PC-3 (cell line): ENCODE results near the gene HSD3B7. TPM values are rescaled to one million over a fixed set of nuclear protein-coding genes. Genes with fewer than 3 reads are reported as not detected.

ENCODE experiments used
- ATAC-seq: fragments of 200-7000 bp; cut with Tn5 transposase; 2 replicates; pipeline ENCODE4 v1.9.1; 2020; ENCODE audit warnings: mild to moderate bottlenecking, moderate library complexity
- BruUV-seq: library from RNA; stranded (reverse); fragments of 400-500 nt; replicated peaks from 2 replicates; lab custom pipeline; 2021; lab: Mats Ljungman, UMichigan
- CTCF ChIA-PET: fragments of 300-600 bp; sonication (Branson Sonifier 250); formaldehyde crosslinking; loops from one replicate; lab custom pipeline; 2022; ENCODE audit warnings: antibody characterized with exemption; lab: Charles Lee
- POLR2A ChIA-PET: fragments of 300-600 bp; sonication (Branson Sonifier 250); formaldehyde crosslinking; loops from one replicate; lab custom pipeline; 2022; ENCODE audit warnings: antibody characterized with exemption; ENCODE audit not compliant: unreplicated experiment; lab: Charles Lee
- DNase-seq: peaks from one replicate; pipeline ENCODE4 v3.0.0-alpha.2; 2015
- H2AFZ ChIP-seq: fragments of 300-600 bp; sonication (generic); 2 replicates; pipeline ENCODE4 v1.6.0; 2016; ENCODE audit warnings: antibody characterized with exemption, low read length
- H3F3A ChIP-seq: fragments of 300-600 bp; sonication (generic); one replicate; pipeline ENCODE4 v1.6.0; 2017; ENCODE audit warnings: antibody characterized with exemption, low read length, control low read depth, mild to moderate bottlenecking; ENCODE audit not compliant: unreplicated experiment
- H3K27ac ChIP-seq: fragments of 300-600 bp; sonication (generic); 2 replicates; pipeline ENCODE4 v1.5.1; 2016; ENCODE audit warnings: mild to moderate bottlenecking, low read length
- H3K27me3 ChIP-seq: fragments of 300-600 bp; sonication (generic); 2 replicates; pipeline ENCODE4 v1.6.1; 2016; ENCODE audit warnings: low read length, mixed read lengths
- H3K36me3 ChIP-seq: fragments of 300-600 bp; sonication (generic); 2 replicates; pipeline ENCODE4 v1.6.1; 2016; ENCODE audit warnings: low read depth, mixed run types, low read length, mixed read lengths
- H3K4me1 ChIP-seq: fragments of 300-600 bp; sonication (generic); 2 replicates; pipeline ENCODE4 v1.5.1; 2016; ENCODE audit warnings: low read length; ENCODE audit not compliant: insufficient read depth
- H3K4me2 ChIP-seq: fragments of 300-600 bp; sonication (generic); 2 replicates; pipeline ENCODE4 v1.6.0; 2016; ENCODE audit warnings: low read length
- H3K4me3 ChIP-seq: fragments of 300-600 bp; sonication (generic); 2 replicates; pipeline ENCODE4 v1.5.1; 2016; ENCODE audit warnings: mild to moderate bottlenecking, low read length, mixed read lengths
- H3K79me2 ChIP-seq: fragments of 300-600 bp; sonication (generic); 2 replicates; pipeline ENCODE4 v1.6.1; 2017; ENCODE audit warnings: low read length, mixed read lengths
- H3K9ac ChIP-seq: fragments of 300-600 bp; sonication (generic); 2 replicates; pipeline ENCODE4 v1.6.0; 2016; ENCODE audit warnings: mild to moderate bottlenecking, low read length
- H3K9me2 ChIP-seq: fragments of 300-600 bp; sonication (generic); replicated peaks from 2 replicates; pipeline ENCODE4 v1.6.1; 2016; ENCODE audit warnings: mixed run types, low read length, mixed read lengths
- H3K9me3 ChIP-seq: fragments of 300-600 bp; sonication (generic); 2 replicates; pipeline ENCODE4 v1.6.1; 2016; ENCODE audit warnings: low read length, mixed read lengths
- H4K20me1 ChIP-seq: fragments of 300-600 bp; sonication (generic); 2 replicates; pipeline ENCODE4 v1.6.1; 2016; ENCODE audit warnings: low read length, mixed read lengths
- CTCF ChIP-seq: fragments of 300-600 bp; sonication (generic); conservative IDR thresholded peaks from 2 replicates; pipeline ENCODE4 v1.5.1; 2017; ENCODE audit warnings: antibody characterized with exemption, low read depth, mild to moderate bottlenecking, low read length
- EZH2 ChIP-seq: fragments of 300-600 bp; sonication (generic); IDR thresholded peaks from one replicate; pipeline ENCODE4 v1.6.1; 2017; ENCODE audit warnings: antibody characterized with exemption, mild to moderate bottlenecking, low read length; ENCODE audit not compliant: unreplicated experiment
- EZH2phosphoT487 ChIP-seq: fragments of 300-600 bp; sonication (generic); IDR thresholded peaks from 2 replicates; pipeline ENCODE4 v1.6.1; 2018; ENCODE audit warnings: mild to moderate bottlenecking, antibody characterized with exemption, low read length, borderline replicate concordance
- intact Hi-C: fragments of 100-400 bp; cut with micrococcal nuclease; formaldehyde crosslinking; loops from 2 replicates; pipeline ENCODE4 v1.9.0; 2023
- total RNA-seq: library from RNA; depleted of rRNA; stranded (reverse); fragments of >200 nt; gene quantifications from 2 replicates; pipeline ENCODE4 v1.2.3, GENCODE V29; 2014

The HSD3B7 gene
- total RNA-seq, 1 experiment from 2014 or later = 16.3 TPM

- Histone ChIP-seq H3K9ac (no peak overlapping the region), H4K20me1 (no peaks in the 10 kb centered on the region), H3K4me3 (no peak overlapping the region), H3K27me3 (no peaks in the 10 kb centered on the region), H3K36me3 (no peaks in the 10 kb centered on the region; the same call in 1 of the 2 replicates), H3K27ac (no peak overlapping the region), H3F3A (no peaks in the 10 kb centered on the region), H3K79me2 (no peaks in the 10 kb centered on the region), H3K4me2 (no peak overlapping the region), H3K9me2 (no peaks in the 10 kb centered on the region), H3K4me1 (no peaks in the 10 kb centered on the region), H2AFZ (no peak overlapping the region), H3K9me3 (no peaks in the 10 kb centered on the region)
- POLR2A ChIA-PET = no interaction called here
- no peak for ATAC-seq
- TF ChIP-seq EZH2 (no peak), EZH2phosphoT487 (no peak), CTCF (no peak)
- CTCF ChIA-PET = no interaction called here
- no TSS peak for BruUV-seq
- intact Hi-C loops = loop anchor here (5.0 kb wide), 1 partner anchor 462 kb away; the partner anchor contains the start of gene ZNF843
- no peak for DNase-seq
Observed at GRCh38 chr16:30980023-30980371, 5.0 kb upstream of the HSD3B7 start.

GRCh38 chr16:30980434-30980833 lies 4.6 kb upstream of the HSD3B7 start:
- ChIA-PET POLR2A (no interaction called here), CTCF (no interaction called here)
- H3K36me3 ChIP-seq = no peaks in the 10 kb centered on the region; the same call in 1 of the 2 replicates

More at GRCh38 chr16:30980434-30980833, 4.6 kb upstream of the HSD3B7 start:
- Histone ChIP-seq H3K9me3 (no peaks in the 10 kb centered on the region), H3K9me2 (no peaks in the 10 kb centered on the region), H3K9ac (no peak overlapping the region), H2AFZ (no peak overlapping the region), H3K4me3 (no peak overlapping the region), H3K27me3 (no peaks in the 10 kb centered on the region), H3K27ac (no peak overlapping the region), H3K4me1 (peaks cover 4% of the 10 kb centered on the region; the same call in 1 of the 2 replicates), H3F3A (no peaks in the 10 kb centered on the region), H3K4me2 (no peak overlapping the region), H4K20me1 (no peaks in the 10 kb centered on the region), H3K79me2 (no peaks in the 10 kb centered on the region)
- TF ChIP-seq EZH2 (no peak), EZH2phosphoT487 (no peak), CTCF (no peak)
- BruUV-seq = no TSS peak
- ATAC-seq (no peak), DNase-seq (no peak)
- intact Hi-C loops = loop anchor here (5.0 kb wide), 1 partner anchor 462 kb away; the partner anchor contains the start of gene ZNF843
